ENCODE data around the gene SCCPDH. TPM values are rescaled to one million over a fixed set of nuclear protein-coding genes. Genes with fewer than 3 reads are reported as not detected.
"Not testable (repeated sequence)": the region's sequence is repeated elsewhere in the genome, so short reads cannot be mapped to it uniquely, and the experiment has no call there.

The SCCPDH gene
- total RNA-seq, 1 donor from 2014 or later = 35.3 TPM

DNA sequence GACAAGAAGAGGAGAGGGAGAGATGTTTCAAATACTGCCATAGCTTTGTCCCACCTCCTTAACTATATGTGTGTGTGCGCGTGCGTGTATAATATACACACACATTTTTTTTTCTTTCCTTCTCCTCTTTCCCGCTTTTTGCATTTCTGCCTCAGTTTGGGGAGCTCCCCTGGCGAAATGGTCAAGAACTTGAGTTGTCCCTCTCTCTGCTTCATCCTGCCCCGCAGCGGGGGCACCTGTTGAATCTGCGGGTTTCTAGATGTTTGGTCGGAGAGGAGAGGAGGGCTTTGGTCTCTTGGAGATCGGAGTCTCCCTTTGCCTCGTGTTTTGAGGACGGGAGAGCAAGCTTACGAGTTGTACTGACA lies 504 bp downstream of the SCCPDH start:
- peaks cover 4% of the 10 kb centered on the region for H3K9me3 ChIP-seq
- TF ChIP-seq, protein P1, sequence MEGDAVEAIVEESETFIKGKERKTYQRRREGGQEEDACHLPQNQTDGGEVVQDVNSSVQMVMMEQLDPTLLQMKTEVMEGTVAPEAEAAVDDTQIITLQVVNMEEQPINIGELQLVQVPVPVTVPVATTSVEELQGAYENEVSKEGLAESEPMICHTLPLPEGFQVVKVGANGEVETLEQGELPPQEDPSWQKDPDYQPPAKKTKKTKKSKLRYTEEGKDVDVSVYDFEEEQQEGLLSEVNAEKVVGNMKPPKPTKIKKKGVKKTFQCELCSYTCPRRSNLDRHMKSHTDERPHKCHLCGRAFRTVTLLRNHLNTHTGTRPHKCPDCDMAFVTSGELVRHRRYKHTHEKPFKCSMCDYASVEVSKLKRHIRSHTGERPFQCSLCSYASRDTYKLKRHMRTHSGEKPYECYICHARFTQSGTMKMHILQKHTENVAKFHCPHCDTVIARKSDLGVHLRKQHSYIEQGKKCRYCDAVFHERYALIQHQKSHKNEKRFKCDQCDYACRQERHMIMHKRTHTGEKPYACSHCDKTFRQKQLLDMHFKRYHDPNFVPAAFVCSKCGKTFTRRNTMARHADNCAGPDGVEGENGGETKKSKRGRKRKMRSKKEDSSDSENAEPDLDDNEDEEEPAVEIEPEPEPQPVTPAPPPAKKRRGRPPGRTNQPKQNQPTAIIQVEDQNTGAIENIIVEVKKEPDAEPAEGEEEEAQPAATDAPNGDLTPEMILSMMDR (IDR thresholded peaks at IDR 0.05) = no peak
- DNase-seq (no peak), ATAC-seq (peak; percentile 67 to 68)
- peak overlapping the region; percentile 69 for H3K4me3 ChIP-seq
- peaks cover 24% of the 10 kb centered on the region for H3K36me3 ChIP-seq
- intact Hi-C loops (cut with DNase I) = no loop called here
- H3K27me3 ChIP-seq (ENCODE audit: low read depth) = no peaks in the 10 kb centered on the region
- H3K4me1 ChIP-seq = peaks cover 12% of the 10 kb centered on the region
- peak overlapping the region; percentile 82 for H3K27ac ChIP-seq

DNA sequence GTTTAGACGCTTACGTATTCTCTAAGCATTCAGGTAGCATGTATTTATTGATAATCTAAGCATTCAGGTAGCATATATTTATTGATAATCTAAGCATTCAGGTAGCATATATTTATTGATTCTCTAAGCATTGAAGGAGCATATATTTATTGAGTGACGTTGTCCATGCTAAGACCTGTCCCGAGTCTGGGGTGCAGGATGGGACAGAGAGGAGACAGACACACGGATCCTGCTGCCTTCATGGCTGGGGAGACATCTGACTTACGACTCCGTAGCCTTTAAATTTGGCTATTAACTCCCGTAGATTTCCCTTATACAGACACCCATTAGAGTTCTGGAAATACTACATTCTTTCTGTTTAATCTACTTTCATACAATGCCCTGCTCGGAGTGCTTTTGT lies 982 bp downstream of the SCCPDH start:
- peaks cover 29% of the 10 kb centered on the region for H3K36me3 ChIP-seq
- peak overlapping the region; percentile 69 for H3K4me3 ChIP-seq
- no peak for ATAC-seq
- peaks cover 4% of the 10 kb centered on the region for H3K9me3 ChIP-seq
- DNase-seq = no peak
- peaks cover 12% of the 10 kb centered on the region for H3K4me1 ChIP-seq
- TF ChIP-seq, protein P1 (IDR thresholded peaks at IDR 0.05) = no peak
- no peak overlapping the region for H3K27ac ChIP-seq
- H3K27me3 ChIP-seq (ENCODE audit: low read depth) = no peaks in the 10 kb centered on the region
- intact Hi-C loops (cut with DNase I) = no loop called here

DNA sequence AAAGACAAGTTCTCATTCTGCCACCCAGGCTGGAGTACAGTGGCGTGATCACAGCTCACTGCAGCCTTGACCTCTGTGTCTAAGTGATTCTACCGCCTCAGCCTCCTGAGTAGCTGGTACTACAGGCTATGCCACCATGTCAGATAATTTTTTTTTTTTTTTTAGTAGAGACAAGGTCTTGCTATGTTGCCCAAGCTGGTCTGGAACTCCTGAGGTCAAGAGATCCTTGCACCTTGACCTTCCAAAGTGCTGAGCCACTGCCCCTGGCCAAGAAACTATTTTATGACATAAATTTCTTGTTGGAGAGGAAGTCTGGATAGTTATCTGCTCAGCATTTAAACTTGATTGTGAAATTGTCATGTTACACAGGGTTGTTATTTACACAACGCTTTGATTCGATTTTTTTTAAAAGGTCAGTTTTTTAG lies 2.1 kb downstream of the SCCPDH start:
- TF ChIP-seq, protein P1 (IDR thresholded peaks at IDR 0.05) = no peak
- no peak overlapping the region for H3K27ac ChIP-seq
- H3K9me3 ChIP-seq = peaks cover 4% of the 10 kb centered on the region
- no peak overlapping the region for H3K4me3 ChIP-seq
- peaks cover 39% of the 10 kb centered on the region for H3K36me3 ChIP-seq
- peaks cover 12% of the 10 kb centered on the region for H3K4me1 ChIP-seq
- no peaks in the 10 kb centered on the region for H3K27me3 ChIP-seq (ENCODE audit: low read depth)
- intact Hi-C loops (cut with DNase I) = no loop called here
- ATAC-seq (no peak), DNase-seq (no peak)

DNA sequence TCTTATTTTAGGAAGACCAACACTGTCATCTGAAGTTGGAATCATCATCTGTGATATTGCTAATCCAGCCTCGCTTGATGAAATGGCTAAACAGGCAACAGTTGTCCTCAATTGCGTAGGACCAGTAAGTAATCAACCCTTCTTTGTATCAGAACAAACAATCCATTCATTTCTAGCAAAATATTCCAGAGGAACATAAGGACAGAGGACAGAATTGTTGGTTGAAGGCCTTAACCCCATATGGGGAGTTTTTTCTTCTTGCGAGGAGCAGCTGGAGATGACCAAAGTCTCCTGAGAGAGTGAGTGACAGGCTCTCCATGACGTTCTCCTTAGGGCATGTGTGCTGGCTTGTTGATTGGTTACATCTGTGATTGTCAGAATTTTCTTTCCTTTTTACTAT lies 2.7 kb downstream of the SCCPDH start:
- peaks cover 4% of the 10 kb centered on the region for H3K9me3 ChIP-seq
- TF ChIP-seq, protein P1 (IDR thresholded peaks at IDR 0.05) = no peak
- DNase-seq = no peak
- H3K27ac ChIP-seq = no peak overlapping the region
- H3K4me1 ChIP-seq = peaks cover 12% of the 10 kb centered on the region
- intact Hi-C loops (cut with DNase I) = no loop called here
- no peak for ATAC-seq
- no peaks in the 10 kb centered on the region for H3K27me3 ChIP-seq (ENCODE audit: low read depth)
- H3K4me3 ChIP-seq = no peak overlapping the region
- H3K36me3 ChIP-seq = peaks cover 42% of the 10 kb centered on the region

DNA sequence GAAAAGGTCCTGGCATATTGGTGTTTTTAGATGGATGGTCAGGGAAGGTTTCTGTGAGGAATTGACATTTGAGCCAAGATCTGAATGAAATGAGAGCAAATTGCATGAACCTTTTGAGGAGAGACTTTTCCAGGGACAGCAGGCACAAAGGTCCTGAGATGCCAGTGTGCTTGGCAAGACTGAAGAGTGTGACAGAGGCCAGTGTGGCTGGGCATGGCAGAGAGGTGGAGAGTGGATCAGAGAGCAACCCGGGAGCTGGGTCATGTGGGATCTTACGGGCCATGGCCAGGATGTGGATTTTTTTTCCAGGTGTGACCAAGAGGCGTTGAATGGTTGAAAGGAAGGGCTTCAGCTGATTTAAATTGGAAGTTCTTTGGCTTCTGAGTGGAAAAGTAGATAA lies 3.4 kb downstream of the SCCPDH start:
- ATAC-seq (no peak), DNase-seq (no peak)
- TF ChIP-seq, protein P1 (IDR thresholded peaks at IDR 0.05) = no peak
- H3K36me3 ChIP-seq = peaks cover 49% of the 10 kb centered on the region
- H3K4me1 ChIP-seq = peaks cover 12% of the 10 kb centered on the region
- no peak overlapping the region for H3K27ac ChIP-seq
- no peak overlapping the region for H3K4me3 ChIP-seq
- intact Hi-C loops (cut with DNase I) = no loop called here
- peaks cover 4% of the 10 kb centered on the region for H3K9me3 ChIP-seq
- H3K27me3 ChIP-seq (ENCODE audit: low read depth) = no peaks in the 10 kb centered on the region

GRCh38 chr1:246728311-246728710 lies 4.1 kb downstream of the SCCPDH start:
- TF ChIP-seq, protein P1 (IDR thresholded peaks at IDR 0.05) = no peak
- no peaks in the 10 kb centered on the region for H3K27me3 ChIP-seq (ENCODE audit: low read depth)
- ATAC-seq (no peak), DNase-seq (no peak)
- peaks cover 4% of the 10 kb centered on the region for H3K9me3 ChIP-seq
- no peak overlapping the region for H3K4me3 ChIP-seq
- peaks cover 56% of the 10 kb centered on the region for H3K36me3 ChIP-seq
- no peak overlapping the region for H3K27ac ChIP-seq
- intact Hi-C loops (cut with DNase I) = no loop called here
- peaks cover 12% of the 10 kb centered on the region for H3K4me1 ChIP-seq

GRCh38 chr1:246729040-246729439 lies 4.8 kb downstream of the SCCPDH start:
- DNase-seq; H3K27ac ChIP-seq; H3K4me3 ChIP-seq; intact Hi-C loops (cut with DNase I); H3K27me3 ChIP-seq (ENCODE audit: low read depth); H3K9me3 ChIP-seq; ATAC-seq: not testable (repeated sequence)
- Histone ChIP-seq H3K36me3 (peaks cover 63% of the 10 kb centered on the region), H3K4me1 (peaks cover 12% of the 10 kb centered on the region)
